Measurements from ENCODE around the gene TAS2R1. TPM values are rescaled to one million over a fixed set of nuclear protein-coding genes. Genes with fewer than 3 reads are reported as not detected.

TAS2R1 gene
- polyA plus RNA-seq, 1 experiment, result 0.06 TPM

GRCh38 chr5:9641806-9642355 is 11.7 kb upstream of the TAS2R1 start:
- POLR2A ChIA-PET, result no interaction called here

GRCh38 chr5:9632495-9632894 is 2.3 kb upstream of the TAS2R1 start:
- no peaks in the 10 kb centered on the region for H3K36me3 ChIP-seq (ENCODE audit: control insufficient read depth, insufficient read depth, low read length)
- no peak overlapping the region for H3K4me3 ChIP-seq (ENCODE audit: low read depth, low read length)
- no peak for DNase-seq (ENCODE audit: low read depth)
- no peak for TF ChIP-seq CTCF (IDR thresholded peaks at IDR 0.05; ENCODE audit: insufficient read depth, low read depth, low read length)
- H3K27me3 ChIP-seq (ENCODE audit: control insufficient read depth, insufficient read depth, low read length), result no peaks in the 10 kb centered on the region
- CTCF ChIA-PET, result no interaction called here
- POLR2A ChIA-PET, result no interaction called here

More at GRCh38 chr5:9641806-9642355, 11.7 kb upstream of the TAS2R1 start:
- H3K27me3 ChIP-seq (ENCODE audit: control insufficient read depth, insufficient read depth, low read length), result no peaks in the 10 kb centered on the region
- no peak overlapping the region for H3K4me3 ChIP-seq (ENCODE audit: low read depth, low read length)
- no peak for DNase-seq (ENCODE audit: low read depth)
- CTCF ChIA-PET, result no interaction called here
- H3K36me3 ChIP-seq (ENCODE audit: control insufficient read depth, insufficient read depth, low read length), result no peaks in the 10 kb centered on the region
- no peak for TF ChIP-seq CTCF (IDR thresholded peaks at IDR 0.05; ENCODE audit: insufficient read depth, low read depth, low read length)

GRCh38 chr5:9627541-9627940 is 2.6 kb downstream of the TAS2R1 start:
- TF ChIP-seq CTCF (IDR thresholded peaks at IDR 0.05; ENCODE audit: insufficient read depth, low read depth, low read length), result no peak
- H3K27me3 ChIP-seq (ENCODE audit: control insufficient read depth, insufficient read depth, low read length), result no peaks in the 10 kb centered on the region
- ChIA-PET CTCF (interaction anchor here (1.2 kb wide), 1 partner anchor 13 kb away, joined by 4 read pairs; no protein-coding TSS in a partner anchor), POLR2A (no interaction called here)
- no peaks in the 10 kb centered on the region for H3K36me3 ChIP-seq (ENCODE audit: control insufficient read depth, insufficient read depth, low read length)
- DNase-seq (ENCODE audit: low read depth), result no peak
- no peak overlapping the region for H3K4me3 ChIP-seq (ENCODE audit: low read depth, low read length)

- Histone ChIP-seq H3K27me3 (ENCODE audit: control insufficient read depth, insufficient read depth, low read length) (no peaks in the 10 kb centered on the region), H3K4me3 (ENCODE audit: low read depth, low read length) (no peak overlapping the region), H3K36me3 (ENCODE audit: control insufficient read depth, insufficient read depth, low read length) (no peaks in the 10 kb centered on the region)
- CTCF ChIA-PET, result interaction anchor here (1.2 kb wide), 1 partner anchor 13 kb away, joined by 4 read pairs; no protein-coding TSS in a partner anchor
- DNase-seq (ENCODE audit: low read depth), result no peak
- POLR2A ChIA-PET, result no interaction called here
- no peak for TF ChIP-seq CTCF (IDR thresholded peaks at IDR 0.05; ENCODE audit: insufficient read depth, low read depth, low read length)
Measured at GRCh38 chr5:9626955-9627354, 3.2 kb downstream of the TAS2R1 start.

GRCh38 chr5:9625731-9626130 is 4.4 kb downstream of the TAS2R1 start:
- ChIA-PET CTCF (no interaction called here), POLR2A (no interaction called here)
- no peak for DNase-seq (ENCODE audit: low read depth)
- no peaks in the 10 kb centered on the region for H3K36me3 ChIP-seq (ENCODE audit: control insufficient read depth, insufficient read depth, low read length)
- TF ChIP-seq CTCF (IDR thresholded peaks at IDR 0.05; ENCODE audit: insufficient read depth, low read depth, low read length), result no peak
- H3K4me3 ChIP-seq (ENCODE audit: low read depth, low read length), result no peak overlapping the region
- no peaks in the 10 kb centered on the region for H3K27me3 ChIP-seq (ENCODE audit: control insufficient read depth, insufficient read depth, low read length)
